Adrenal gland (tissue), 12 donors: ENCODE data around the gene IGFALS. TPM values are rescaled to one million over a fixed set of nuclear protein-coding genes. Genes with fewer than 3 reads are reported as not detected.

Experiments
- DNase-seq, 7 donors: peaks; one replicate each; pipeline ENCODE4 v3.0.0-alpha.2; 2019 to 2020
- H3K27ac ChIP-seq, 5 donors: fragments of 200-600 bp; sonication (generic) in 4 of 5; 1 replicate in 3 of 5; 2 replicates in 2 of 5; pipeline versions ENCODE4 v1.5.1 to v1.8.0; 2016 to 2020; ENCODE audit warnings: mild to moderate bottlenecking in 1 of 5
- H3K27me3 ChIP-seq: fragments of 200-600 bp; 2 replicates; pipeline ENCODE4 v1.8.0; 2021
- H3K36me3 ChIP-seq, 2 donors: fragments of 200-600 bp; replicated peaks in 1 of 2; 1 replicate in 1 of 2; 2 replicates in 1 of 2; pipeline versions ENCODE4 v1.5.1 to v1.8.0; 2018 to 2022
- H3K4me1 ChIP-seq, 2 donors: fragments of 200-600 bp; replicated peaks in 1 of 2; 1 replicate in 1 of 2; 2 replicates in 1 of 2; pipeline versions ENCODE4 v1.5.1 to v1.8.0; 2018 to 2021
- H3K4me3 ChIP-seq, 4 donors: fragments of 200-600 bp; sonication (generic) in 3 of 4; one replicate each; pipeline ENCODE4 v1.5.1; 2016 to 2018
- H3K9me3 ChIP-seq, 3 donors: fragments of 200-600 bp; sonication (generic) in 1 of 3; replicated peaks in 1 of 3; 1 replicate in 2 of 3; 2 replicates in 1 of 3; pipeline versions ENCODE4 v1.5.1 to v1.8.0; 2016 to 2021
- CTCF ChIP-seq, 6 experiments: fragments of 450-650 bp in 4 of 6; fragments of 200-600 bp in 2 of 6; sonication (generic) in 1 of 6; IDR thresholded peaks; 1 replicate in 5 of 6; 2 replicates in 1 of 6; pipeline versions ENCODE4 v1.5.1 to v1.8.0; 2016 to 2021; ENCODE audit warnings: antibody characterized with exemption in 6 of 6, mild to moderate bottlenecking in 2 of 6, moderate library complexity in 1 of 6
- POLR2A ChIP-seq, 2 donors: fragments of 450-650 bp; IDR thresholded peaks; one replicate each; pipeline ENCODE4 v1.6.1; 2017; ENCODE audit warnings: antibody characterized with exemption in 2 of 2, mild to moderate bottlenecking in 2 of 2, moderate library complexity in 1 of 2
- WGBS, 4 donors: extraction: QIAGEN DNeasy Blood & Tissue Kit in 2 of 4; methylation state at CpG; one replicate each; pipeline versions ENCODE4 v1.1.5 to v1.1.7; 2013 to 2017; 5-methylcytosine and 5-hydroxymethylcytosine counted together
- intact Hi-C, 2 donors: fragments of 100-400 bp; cut with DNase I; formaldehyde crosslinking; loops; one replicate each; pipeline versions ENCODE4 v1.14.1 to v1.15.0; 2022 to 2023
- polyA plus RNA-seq, 3 donors: library from polyadenylated mRNA; stranded (reverse); fragments of 200-250 nt in 2 of 3; fragments of 350-450 nt in 1 of 3; fragmentation: Illumina TruSeq in 1 of 3; extraction: RNeasy Lipid Tissue Mini Kit (QIAGEN cat#74804) in 1 of 3; gene quantifications; one replicate each; pipeline ENCODE4 v1.2.3, GENCODE V29; 2013 to 2014
- total RNA-seq, 9 donors: library from RNA; depleted of rRNA in 4 of 9; stranded (reverse); fragments of >200 nt in 4 of 9; fragments of 120-200 nt in 1 of 9; fragmentation: NEBNext Ultra II Directional in 1 of 9; extraction: Animal tissue kit (Norgen Biotek cat#: 25700) in 1 of 9; gene quantifications; one replicate each; pipeline versions ENCODE4 v1.1.0 to v1.2.4, GENCODE V29; 2013 to 2023
- donor health status: healthy with polysubstance abuse.
- donor health status: Bipolar disorder and iron deficiency.
- donor health status: DM: yes; HTN: yes; CAD: no.
- donor health status: DM: no; HTN: no; CAD: no.
- donor health status: DM: no; HTN: no; CAD: no.
- donor health status: DM: yes; HTN: yes; CAD: no.

The IGFALS gene
- total and polyA plus RNA-seq, 12 donors: 0.11 to 3.9 (median 0.31) TPM; not detected in 2

- peaks cover 0 to 44% of the 10 kb centered on the region in 2 donors for H3K36me3 ChIP-seq
These were observed 15.9 kb downstream of the IGFALS start for GRCh38 chr16:1777375-1778199.

GRCh38 chr16:1776991-1777374, 16.5 kb downstream of the IGFALS start:
- Histone ChIP-seq H3K4me1 (peaks cover 42 to 44% of the 10 kb centered on the region in 2 donors), H3K27ac (no peak overlapping the region), H3K27me3 (no peaks in the 10 kb centered on the region), H3K36me3 (peaks cover 0 to 44% of the 10 kb centered on the region in 2 donors), H3K4me3 (no peak overlapping the region), H3K9me3 (no peaks in the 10 kb centered on the region)
- DNase-seq: no peak
- 85 to 91% (median 90%) methylated on average over 4 to 22 of the region's 22 CpGs for WGBS, 4 donors
- TF ChIP-seq CTCF (IDR thresholded peaks at IDR 0.05): no peak
- no peak for TF ChIP-seq POLR2A (IDR thresholded peaks at IDR 0.05)
- intact Hi-C loops: no loop called here

More at GRCh38 chr16:1777375-1778199, 15.9 kb downstream of the IGFALS start:
- Histone ChIP-seq H3K9me3 (no peaks in the 10 kb centered on the region), H3K4me1 (peaks cover 37 to 40% of the 10 kb centered on the region in 2 donors), H3K27me3 (no peaks in the 10 kb centered on the region), H3K4me3 (no peak overlapping the region), H3K27ac (peak overlapping the region in 1 of 5 donors; percentile 95)
- no peak for DNase-seq
- WGBS, 4 donors: 60 to 79% (median 77%) methylated on average over 1 to 36 of the region's 36 CpGs
- TF ChIP-seq POLR2A (IDR thresholded peaks at IDR 0.05): peak in 1 of 2 donors; percentile 15
- no peak for TF ChIP-seq CTCF (IDR thresholded peaks at IDR 0.05)
- intact Hi-C loops: no loop called here

DNA sequence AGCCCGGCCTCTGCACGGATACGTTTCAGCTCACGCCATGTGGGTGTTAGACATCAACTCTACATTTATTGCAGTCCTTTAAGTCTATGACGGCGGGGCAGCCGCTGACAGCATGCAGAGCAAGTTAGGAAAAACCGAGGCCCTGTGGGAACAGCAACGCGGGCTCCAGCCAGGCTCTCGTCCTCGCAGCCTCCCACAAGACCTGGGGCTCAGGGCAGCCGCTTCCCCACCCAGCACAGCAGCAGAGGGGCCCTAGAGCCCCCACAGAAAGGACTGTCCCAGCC, 16.9 kb downstream of the IGFALS start:
- H3K9me3 ChIP-seq: no peaks in the 10 kb centered on the region
- no peak for DNase-seq
- TF ChIP-seq CTCF (IDR thresholded peaks at IDR 0.05) (no peak), POLR2A (IDR thresholded peaks at IDR 0.05) (peak in 1 of 2 donors; percentile 10)
- intact Hi-C loops: no loop called here
- no peak overlapping the region for H3K4me3 ChIP-seq
- WGBS, 4 donors: 77 to 90% (median 81%) methylated on average over 4 to 13 of the region's 13 CpGs
- no peak overlapping the region for H3K27ac ChIP-seq
- H3K36me3 ChIP-seq: peaks cover 0 to 44% of the 10 kb centered on the region in 2 donors
- H3K4me1 ChIP-seq: peaks cover 42 to 45% of the 10 kb centered on the region in 2 donors
- no peaks in the 10 kb centered on the region for H3K27me3 ChIP-seq

DNA sequence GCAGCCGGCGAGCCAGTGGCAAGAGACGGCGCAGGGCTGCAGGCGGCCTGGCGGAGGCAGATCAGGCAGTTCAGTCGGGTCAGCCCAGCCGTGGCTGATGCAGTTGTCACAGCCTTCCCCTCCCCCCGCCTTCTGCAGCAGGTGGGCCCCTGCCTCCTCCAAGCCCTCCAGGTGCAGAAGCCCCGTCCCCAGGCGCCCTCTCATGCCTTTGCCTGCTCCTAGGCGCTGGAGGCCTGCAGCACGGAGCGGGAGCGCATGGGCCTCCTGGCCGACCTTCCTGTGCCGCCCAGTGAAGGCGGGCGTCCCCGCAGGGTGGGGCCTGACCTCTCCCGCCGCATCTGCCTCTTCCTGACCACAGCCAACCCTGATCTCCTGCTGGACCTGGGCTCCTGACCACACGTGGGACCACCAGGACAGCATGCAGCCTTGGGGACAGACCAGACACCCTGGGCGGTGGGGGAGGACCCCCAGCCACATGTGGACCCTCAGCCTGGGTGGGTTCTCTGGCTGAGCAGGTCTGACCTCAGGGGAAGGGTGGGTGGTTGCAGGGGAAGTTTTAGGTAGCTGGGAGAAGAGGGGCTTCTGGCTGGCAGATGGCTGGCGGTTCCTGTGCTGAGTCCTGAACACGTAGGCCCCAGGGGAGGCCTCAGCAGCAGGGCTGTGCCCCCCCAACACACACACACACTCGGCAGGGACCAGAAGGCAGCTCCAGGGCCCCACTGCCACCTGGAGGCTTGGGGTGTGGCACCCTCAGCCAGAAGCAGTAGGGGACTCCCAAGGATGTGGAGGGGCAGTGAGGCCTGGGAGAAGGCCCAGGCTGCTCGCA, 17.4 kb downstream of the IGFALS start:
- no peaks in the 10 kb centered on the region for H3K27me3 ChIP-seq
- H3K4me3 ChIP-seq: no peak overlapping the region
- intact Hi-C loops: no loop called here
- no peaks in the 10 kb centered on the region for H3K9me3 ChIP-seq
- WGBS, 4 donors: 76 to 88% (median 81%) methylated on average over 1 to 28 of the region's 28 CpGs
- no peak overlapping the region for H3K27ac ChIP-seq
- peaks cover 0 to 44% of the 10 kb centered on the region in 2 donors for H3K36me3 ChIP-seq
- no peak for DNase-seq
- TF ChIP-seq CTCF (IDR thresholded peaks at IDR 0.05): no peak
- no peak for TF ChIP-seq POLR2A (IDR thresholded peaks at IDR 0.05)
- peaks cover 37 to 39% of the 10 kb centered on the region in 2 donors for H3K4me1 ChIP-seq
